Upper lobe of left lung (tissue), 4 donors: Measurements from ENCODE around the gene PDLIM5.
"Not testable (repeated sequence)": the region's sequence is repeated elsewhere in the genome, so short reads cannot be mapped to it uniquely, and the experiment has no call there.

ENCODE experiments used
- EP300 ChIP-seq, 4 donors: sonication (generic); formaldehyde crosslinking; IDR thresholded peaks; one replicate each; pipeline ENCODE4 v1.5.1; 2017; ENCODE audit warnings: antibody characterized with exemption in 4 of 4, control low read depth in 2 of 4
- POLR2A ChIP-seq, 4 donors: fragments of 450-650 bp; IDR thresholded peaks; one replicate each; pipeline ENCODE4 v1.5.1; 2016 to 2017; ENCODE audit warnings: antibody characterized with exemption in 4 of 4, mild to moderate bottlenecking in 2 of 4
- POLR2AphosphoS5 ChIP-seq, 2 donors: sonication (generic); formaldehyde crosslinking; IDR thresholded peaks; one replicate each; pipeline ENCODE4 v1.5.1; 2017; ENCODE audit warnings: antibody characterized with exemption in 2 of 2
- TF ChIP-seq, protein P1 (sequence below), 6 experiments: fragments of 450-650 bp in 4 of 6; fragments of 200-600 bp in 2 of 6; sonication (generic) in 2 of 6; IDR thresholded peaks; one replicate each; pipeline ENCODE4 v1.5.1; 2016 to 2019; ENCODE audit warnings: antibody characterized with exemption in 6 of 6

DNA sequence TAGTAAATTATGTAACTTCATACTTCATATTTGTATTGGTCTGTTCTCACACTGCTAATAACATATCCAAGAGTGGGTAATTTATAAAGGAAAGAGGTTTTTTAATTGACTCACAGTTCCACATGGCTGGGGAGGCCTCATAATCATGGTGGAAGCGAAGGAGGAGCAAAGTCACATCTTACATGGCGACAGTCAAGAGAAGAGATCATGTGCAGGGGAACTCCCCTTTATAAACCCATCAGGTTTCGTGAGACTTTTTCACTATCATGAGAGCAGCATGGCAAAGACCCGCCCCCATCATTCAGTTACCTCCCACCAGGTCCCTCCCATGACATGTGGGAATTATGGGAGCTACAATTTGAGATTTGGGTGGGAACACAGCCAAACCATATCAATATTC lies 19.0 kb downstream of the PDLIM5 start:
- TF ChIP-seq, protein P1, sequence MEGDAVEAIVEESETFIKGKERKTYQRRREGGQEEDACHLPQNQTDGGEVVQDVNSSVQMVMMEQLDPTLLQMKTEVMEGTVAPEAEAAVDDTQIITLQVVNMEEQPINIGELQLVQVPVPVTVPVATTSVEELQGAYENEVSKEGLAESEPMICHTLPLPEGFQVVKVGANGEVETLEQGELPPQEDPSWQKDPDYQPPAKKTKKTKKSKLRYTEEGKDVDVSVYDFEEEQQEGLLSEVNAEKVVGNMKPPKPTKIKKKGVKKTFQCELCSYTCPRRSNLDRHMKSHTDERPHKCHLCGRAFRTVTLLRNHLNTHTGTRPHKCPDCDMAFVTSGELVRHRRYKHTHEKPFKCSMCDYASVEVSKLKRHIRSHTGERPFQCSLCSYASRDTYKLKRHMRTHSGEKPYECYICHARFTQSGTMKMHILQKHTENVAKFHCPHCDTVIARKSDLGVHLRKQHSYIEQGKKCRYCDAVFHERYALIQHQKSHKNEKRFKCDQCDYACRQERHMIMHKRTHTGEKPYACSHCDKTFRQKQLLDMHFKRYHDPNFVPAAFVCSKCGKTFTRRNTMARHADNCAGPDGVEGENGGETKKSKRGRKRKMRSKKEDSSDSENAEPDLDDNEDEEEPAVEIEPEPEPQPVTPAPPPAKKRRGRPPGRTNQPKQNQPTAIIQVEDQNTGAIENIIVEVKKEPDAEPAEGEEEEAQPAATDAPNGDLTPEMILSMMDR (IDR thresholded peaks at IDR 0.05): not testable (repeated sequence)
- not testable (repeated sequence) for TF ChIP-seq POLR2A, POLR2AphosphoS5, EP300 (IDR thresholded peaks at IDR 0.05)
